ENCODE measurements around the gene ERC2.

GRCh38 chr3:56113231-56113630 lies 355.0 kb downstream of the ERC2 start:
- TF ChIP-seq EZH2 (IDR thresholded peaks at IDR 0.05; ENCODE audit: low read length, missing control alignments) (no peak), CTCF (conservative IDR thresholded peaks at IDR 0.05 in 1 of 2, IDR thresholded peaks at IDR 0.05 in 1 of 2; ENCODE audit: low read depth in 1 of 2, low read length in 2 of 2) (no peak)

Measured in fibroblast of lung (primary cell).